Neural cell (in vitro differentiated cells): ENCODE measurements around the gene ZXDC. TPM values are rescaled to one million over a fixed set of nuclear protein-coding genes. Genes with fewer than 3 reads are reported as not detected.

ENCODE experiments used
- H2AFZ ChIP-seq: fragments of 200-600, 300-800 bp; sonication (generic), shearing (Covaris generic); 2 replicates; pipeline ENCODE4 v1.6.0; 2014; ENCODE audit warnings: low read depth, mild to moderate bottlenecking, antibody characterized with exemption, low read length, moderate library complexity
- H3F3A ChIP-seq: fragments of 200-600 bp; shearing (Covaris generic); 2 replicates; pipeline ENCODE4 v1.6.1; 2016; ENCODE audit warnings: mild to moderate bottlenecking, moderate library complexity, mixed read lengths, antibody characterized with exemption, low read length; ENCODE audit not compliant: insufficient read depth, poor library complexity, severe bottlenecking
- H3K27ac ChIP-seq: fragments of 200-600, 300-800 bp; sonication (generic), shearing (Covaris generic); 2 replicates; pipeline ENCODE4 v1.5.1; 2014; ENCODE audit warnings: mild to moderate bottlenecking, low read length, moderate library complexity
- H3K27me3 ChIP-seq: fragments of 300-800, 200-600 bp; sonication (generic), shearing (Covaris generic); 2 replicates; pipeline ENCODE4 v1.6.0; 2014; ENCODE audit warnings: mild to moderate bottlenecking, low read depth, low read length, moderate library complexity; ENCODE audit not compliant: insufficient read depth
- H3K36me3 ChIP-seq: fragments of 300-800, 200-600 bp; sonication (generic), shearing (Covaris generic); 2 replicates; pipeline ENCODE4 v1.5.1; 2014; ENCODE audit warnings: mild to moderate bottlenecking, antibody characterized with exemption, low read length, moderate library complexity; ENCODE audit not compliant: insufficient read depth
- H3K4me2 ChIP-seq: fragments of 300-800, 200-600 bp; sonication (generic), shearing (Covaris generic); 2 replicates; pipeline ENCODE4 v1.6.0; 2014; ENCODE audit warnings: mild to moderate bottlenecking, low read length
- H3K4me3 ChIP-seq: fragments of 300-800, 200-600 bp; sonication (generic), shearing (Covaris generic); 2 replicates; pipeline ENCODE4 v1.5.1; 2014; ENCODE audit warnings: mild to moderate bottlenecking, low read length, moderate library complexity
- H3K79me2 ChIP-seq: fragments of 200-600 bp; shearing (Covaris generic); replicated peaks from 2 replicates; pipeline ENCODE4 v1.6.0; 2014; ENCODE audit warnings: mild to moderate bottlenecking, low read length, moderate library complexity; ENCODE audit not compliant: insufficient read depth
- H3K9ac ChIP-seq: fragments of 300-800, 200-600 bp; sonication (generic), shearing (Covaris generic); 2 replicates; pipeline ENCODE4 v1.6.1; 2016; ENCODE audit warnings: mild to moderate bottlenecking, low read length, mixed read lengths
- H3K9me2 ChIP-seq: fragments of 200-600 bp; shearing (Covaris generic); 2 replicates; pipeline ENCODE4 v1.6.1; 2016; ENCODE audit warnings: mild to moderate bottlenecking, low read length, mixed read lengths; ENCODE audit not compliant: insufficient read depth
- H3K9me3 ChIP-seq: fragments of 200-600, 300-800 bp; sonication (generic), shearing (Covaris generic); 2 replicates; pipeline ENCODE4 v1.6.1; 2016; ENCODE audit warnings: mild to moderate bottlenecking, mixed run types, low read length, moderate library complexity, mixed read lengths
- H4K20me1 ChIP-seq: fragments of 200-600 bp; shearing (Covaris generic); 2 replicates; pipeline ENCODE4 v1.6.1; 2016; ENCODE audit warnings: mild to moderate bottlenecking, mixed run types; ENCODE audit not compliant: insufficient read depth
- EP300 ChIP-seq: fragments of 450-650 bp; conservative IDR thresholded peaks from 2 replicates; pipeline ENCODE4 v1.6.1; 2014; ENCODE audit warnings: antibody characterized with exemption, mild to moderate bottlenecking, moderate library complexity; ENCODE audit not compliant: poor library complexity, severe bottlenecking
- EZH2 ChIP-seq: fragments of 200-600, 300-800 bp; shearing (Covaris generic), sonication (generic); IDR thresholded peaks from 2 replicates; pipeline ENCODE4 v1.6.1; 2014; ENCODE audit warnings: antibody characterized with exemption, low read length, borderline replicate concordance, mild to moderate bottlenecking; ENCODE audit not compliant: insufficient read depth, poor library complexity, severe bottlenecking
- MXI1 ChIP-seq: fragments of 450-650 bp; conservative IDR thresholded peaks from 2 replicates; pipeline ENCODE4 v1.6.1; 2014; ENCODE audit warnings: antibody characterized with exemption, mild to moderate bottlenecking; ENCODE audit not compliant: poor library complexity, severe bottlenecking
- POLR2AphosphoS5 ChIP-seq: IDR thresholded peaks from 2 replicates; pipeline ENCODE4 v1.6.1; 2012
- RAD21 ChIP-seq: fragments of 450-650 bp; conservative IDR thresholded peaks from 2 replicates; pipeline ENCODE4 v1.6.1; 2014; ENCODE audit warnings: antibody characterized with exemption, mild to moderate bottlenecking, moderate library complexity
- SMC3 ChIP-seq: fragments of 450-650 bp; conservative IDR thresholded peaks from 2 replicates; pipeline ENCODE4 v1.6.1; 2014; ENCODE audit warnings: antibody characterized with exemption, mild to moderate bottlenecking, moderate library complexity; ENCODE audit not compliant: poor library complexity
- TAF1 ChIP-seq: IDR thresholded peaks from 2 replicates; pipeline ENCODE4 v1.6.1; 2012; ENCODE audit warnings: low read depth
- polyA plus RNA-seq: library from polyadenylated mRNA; depleted of rRNA; stranded (reverse); fragments of >200 nt; gene quantifications from 2 replicates; pipeline ENCODE4 v1.2.3, GENCODE V29; 2014
- TF ChIP-seq, protein P1 (sequence below): fragments of 450-650 bp; IDR thresholded peaks from 2 replicates; pipeline ENCODE4 v1.5.1; 2014; ENCODE audit warnings: antibody characterized with exemption, mild to moderate bottlenecking, moderate library complexity; ENCODE audit not compliant: poor library complexity, severe bottlenecking
- TF ChIP-seq, protein P2 (sequence below): IDR thresholded peaks from 2 replicates; pipeline ENCODE4 v1.6.1; 2012; ENCODE audit warnings: borderline replicate concordance

The ZXDC gene
- polyA plus RNA-seq, 1 donor from 2014 or later, result 22.2 TPM

- TF ChIP-seq, protein P1, sequence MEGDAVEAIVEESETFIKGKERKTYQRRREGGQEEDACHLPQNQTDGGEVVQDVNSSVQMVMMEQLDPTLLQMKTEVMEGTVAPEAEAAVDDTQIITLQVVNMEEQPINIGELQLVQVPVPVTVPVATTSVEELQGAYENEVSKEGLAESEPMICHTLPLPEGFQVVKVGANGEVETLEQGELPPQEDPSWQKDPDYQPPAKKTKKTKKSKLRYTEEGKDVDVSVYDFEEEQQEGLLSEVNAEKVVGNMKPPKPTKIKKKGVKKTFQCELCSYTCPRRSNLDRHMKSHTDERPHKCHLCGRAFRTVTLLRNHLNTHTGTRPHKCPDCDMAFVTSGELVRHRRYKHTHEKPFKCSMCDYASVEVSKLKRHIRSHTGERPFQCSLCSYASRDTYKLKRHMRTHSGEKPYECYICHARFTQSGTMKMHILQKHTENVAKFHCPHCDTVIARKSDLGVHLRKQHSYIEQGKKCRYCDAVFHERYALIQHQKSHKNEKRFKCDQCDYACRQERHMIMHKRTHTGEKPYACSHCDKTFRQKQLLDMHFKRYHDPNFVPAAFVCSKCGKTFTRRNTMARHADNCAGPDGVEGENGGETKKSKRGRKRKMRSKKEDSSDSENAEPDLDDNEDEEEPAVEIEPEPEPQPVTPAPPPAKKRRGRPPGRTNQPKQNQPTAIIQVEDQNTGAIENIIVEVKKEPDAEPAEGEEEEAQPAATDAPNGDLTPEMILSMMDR, result no peak
- Histone ChIP-seq H3K36me3 (no peaks in the 10 kb centered on the region), H2AFZ (no peak overlapping the region), H3K27ac (no peak overlapping the region), H3K9me2 (no peaks in the 10 kb centered on the region), H3F3A (no peaks in the 10 kb centered on the region), H3K9me3 (no peaks in the 10 kb centered on the region), H3K9ac (no peak overlapping the region), H3K79me2 (no peaks in the 10 kb centered on the region), H3K4me2 (no peak overlapping the region), H4K20me1 (no peaks in the 10 kb centered on the region), H3K27me3 (no peaks in the 10 kb centered on the region), H3K4me3 (no peak overlapping the region)
Measured at GRCh38 chr3:126484662-126485061, 9.0 kb upstream of the ZXDC start.

DNA sequence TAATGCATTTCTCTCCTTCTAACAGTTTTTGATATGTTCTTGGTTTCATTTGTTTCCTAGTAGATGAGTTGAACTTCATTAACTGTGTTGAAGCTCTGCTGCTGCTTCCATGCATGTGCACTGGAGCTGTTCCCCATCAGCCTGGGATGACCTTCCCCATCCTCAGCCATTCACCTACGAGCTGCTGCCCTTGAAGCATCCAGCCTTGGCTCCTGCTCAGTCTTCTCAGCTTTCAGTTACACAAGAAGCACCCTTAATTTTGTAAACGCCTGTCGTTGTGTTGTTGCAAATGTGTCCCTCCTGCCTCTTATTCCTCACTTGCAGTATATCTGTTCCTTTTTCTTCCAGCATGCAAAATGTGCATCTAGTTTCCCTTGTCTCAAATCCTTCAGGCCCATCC, 8.5 kb upstream of the ZXDC start:
- Histone ChIP-seq H3K4me3 (no peak overlapping the region), H3K9ac (no peak overlapping the region), H3F3A (no peaks in the 10 kb centered on the region), H3K9me3 (no peaks in the 10 kb centered on the region), H3K27me3 (no peaks in the 10 kb centered on the region), H3K27ac (no peak overlapping the region), H4K20me1 (no peaks in the 10 kb centered on the region), H3K4me2 (no peak overlapping the region), H3K36me3 (no peaks in the 10 kb centered on the region), H3K9me2 (no peaks in the 10 kb centered on the region), H3K79me2 (no peaks in the 10 kb centered on the region), H2AFZ (no peak overlapping the region)
- no peak for TF ChIP-seq TAF1
- TF ChIP-seq RAD21, result no peak
- TF ChIP-seq, protein P1, result no peak
- TF ChIP-seq MXI1, result no peak
- no peak for TF ChIP-seq EP300
- TF ChIP-seq EZH2, result no peak
- TF ChIP-seq SMC3, result no peak
- no peak for TF ChIP-seq POLR2AphosphoS5
- TF ChIP-seq, protein P2, sequence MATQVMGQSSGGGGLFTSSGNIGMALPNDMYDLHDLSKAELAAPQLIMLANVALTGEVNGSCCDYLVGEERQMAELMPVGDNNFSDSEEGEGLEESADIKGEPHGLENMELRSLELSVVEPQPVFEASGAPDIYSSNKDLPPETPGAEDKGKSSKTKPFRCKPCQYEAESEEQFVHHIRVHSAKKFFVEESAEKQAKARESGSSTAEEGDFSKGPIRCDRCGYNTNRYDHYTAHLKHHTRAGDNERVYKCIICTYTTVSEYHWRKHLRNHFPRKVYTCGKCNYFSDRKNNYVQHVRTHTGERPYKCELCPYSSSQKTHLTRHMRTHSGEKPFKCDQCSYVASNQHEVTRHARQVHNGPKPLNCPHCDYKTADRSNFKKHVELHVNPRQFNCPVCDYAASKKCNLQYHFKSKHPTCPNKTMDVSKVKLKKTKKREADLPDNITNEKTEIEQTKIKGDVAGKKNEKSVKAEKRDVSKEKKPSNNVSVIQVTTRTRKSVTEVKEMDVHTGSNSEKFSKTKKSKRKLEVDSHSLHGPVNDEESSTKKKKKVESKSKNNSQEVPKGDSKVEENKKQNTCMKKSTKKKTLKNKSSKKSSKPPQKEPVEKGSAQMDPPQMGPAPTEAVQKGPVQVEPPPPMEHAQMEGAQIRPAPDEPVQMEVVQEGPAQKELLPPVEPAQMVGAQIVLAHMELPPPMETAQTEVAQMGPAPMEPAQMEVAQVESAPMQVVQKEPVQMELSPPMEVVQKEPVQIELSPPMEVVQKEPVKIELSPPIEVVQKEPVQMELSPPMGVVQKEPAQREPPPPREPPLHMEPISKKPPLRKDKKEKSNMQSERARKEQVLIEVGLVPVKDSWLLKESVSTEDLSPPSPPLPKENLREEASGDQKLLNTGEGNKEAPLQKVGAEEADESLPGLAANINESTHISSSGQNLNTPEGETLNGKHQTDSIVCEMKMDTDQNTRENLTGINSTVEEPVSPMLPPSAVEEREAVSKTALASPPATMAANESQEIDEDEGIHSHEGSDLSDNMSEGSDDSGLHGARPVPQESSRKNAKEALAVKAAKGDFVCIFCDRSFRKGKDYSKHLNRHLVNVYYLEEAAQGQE, result no peak
